Endothelial cell of hepatic sinusoid (primary cell): ENCODE data around the gene C12orf56.
"Not testable (repeated sequence)": the region's sequence is repeated elsewhere in the genome, so short reads cannot be mapped to it uniquely, and the experiment has no call there.

Experiments
- in situ Hi-C: cut with HindIII; loops from 2 replicates; pipeline ENCODE4 v1.10.0; 2017; ENCODE audit warnings: low sequenced_read_pairs

Gene C12orf56

GRCh38 chr12:64387197-64387816 is 3.3 kb downstream of the C12orf56 start:
- in situ Hi-C loops = no loop called here

- in situ Hi-C loops = no loop called here
Observed at GRCh38 chr12:64385468-64385867, 5.1 kb downstream of the C12orf56 start.

GRCh38 chr12:64385019-64385418 is 5.5 kb downstream of the C12orf56 start:
- in situ Hi-C loops = no loop called here

DNA sequence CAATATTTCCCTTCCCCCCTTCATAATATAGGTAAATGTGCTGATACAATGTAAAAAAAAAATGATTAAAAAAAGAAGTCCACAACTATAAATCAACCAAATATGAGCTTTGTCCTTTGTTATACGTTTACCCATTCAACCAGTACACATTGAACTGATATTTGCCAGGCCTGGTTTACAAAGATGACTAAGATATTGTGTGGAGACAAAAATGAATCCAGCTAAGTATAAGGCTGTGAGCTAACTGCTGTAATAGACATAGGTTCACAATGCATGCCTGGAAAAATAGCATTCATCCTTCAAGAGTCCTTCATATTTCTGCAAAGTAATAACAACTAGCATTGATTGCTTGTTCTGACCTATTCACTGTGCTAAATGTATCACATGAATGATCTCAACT is 6.9 kb downstream of the C12orf56 start:
- in situ Hi-C loops = no loop called here

DNA sequence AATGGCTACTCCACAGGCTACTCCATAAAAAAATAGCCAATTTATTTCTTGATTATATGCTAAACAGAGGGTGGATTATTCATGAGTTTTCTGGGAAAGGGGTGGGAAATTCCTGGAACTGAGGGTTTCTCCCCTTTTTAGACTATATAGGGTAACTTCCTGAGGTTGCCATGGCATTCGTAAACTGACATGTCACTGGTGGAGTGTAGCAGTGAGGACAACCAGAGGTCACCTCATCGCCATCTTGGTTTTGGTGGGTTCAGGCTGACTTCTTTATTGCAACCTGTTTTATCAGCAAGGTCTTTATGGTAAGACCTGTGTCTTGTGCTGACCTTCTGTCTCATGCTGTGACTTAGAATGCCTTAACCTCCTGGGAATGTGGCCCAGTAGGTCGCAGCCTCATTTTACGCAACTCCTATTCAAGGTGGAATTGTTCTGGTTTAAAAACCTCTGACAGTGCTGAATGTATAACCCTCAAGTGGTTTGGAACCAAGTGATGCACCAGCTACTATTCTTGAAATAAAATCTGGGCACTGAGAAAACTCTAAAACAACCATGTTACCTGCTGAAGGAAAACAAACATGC is 27.7 kb downstream of the C12orf56 start:
- in situ Hi-C loops = no loop called here

DNA sequence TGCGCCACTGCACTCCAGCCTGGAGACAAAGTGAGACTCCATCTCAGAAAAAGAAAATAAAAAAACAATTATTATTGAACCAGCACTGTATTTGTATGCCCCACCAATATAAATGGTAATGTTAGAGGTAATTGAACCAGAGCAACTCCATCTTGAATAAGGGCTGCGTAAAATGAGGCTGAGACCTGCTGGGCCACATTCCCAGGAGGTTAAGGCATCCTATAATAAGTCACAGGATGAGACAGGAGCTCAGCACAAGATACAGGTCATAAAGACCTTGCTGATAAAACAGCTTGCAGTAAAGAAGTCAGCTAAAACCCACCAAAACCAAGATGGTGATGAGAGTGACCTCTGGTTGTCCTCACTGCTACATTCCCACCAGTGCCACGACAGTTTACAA is 29.4 kb downstream of the C12orf56 start:
- in situ Hi-C loops = not testable (repeated sequence)

DNA sequence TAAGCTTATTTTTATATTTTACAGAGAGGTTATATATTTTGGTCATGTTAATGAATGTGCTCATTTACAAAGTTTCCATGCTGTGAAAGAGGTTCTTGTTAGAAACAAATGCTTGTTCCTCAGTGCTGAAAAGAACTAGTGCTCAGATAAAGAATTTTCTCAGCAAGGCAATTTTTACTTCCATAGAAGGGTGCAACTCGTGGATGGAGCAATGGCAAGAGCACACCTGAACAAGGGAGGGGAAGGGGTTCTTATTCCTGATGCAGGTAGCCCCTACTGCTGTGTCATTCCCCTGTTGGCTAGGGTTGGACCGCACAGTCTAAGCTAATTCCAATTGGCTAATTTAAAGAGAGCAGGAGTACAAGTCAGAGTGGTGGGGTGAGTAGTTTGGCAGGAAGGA is 34.3 kb downstream of the C12orf56 start:
- in situ Hi-C loops = not testable (repeated sequence)

DNA sequence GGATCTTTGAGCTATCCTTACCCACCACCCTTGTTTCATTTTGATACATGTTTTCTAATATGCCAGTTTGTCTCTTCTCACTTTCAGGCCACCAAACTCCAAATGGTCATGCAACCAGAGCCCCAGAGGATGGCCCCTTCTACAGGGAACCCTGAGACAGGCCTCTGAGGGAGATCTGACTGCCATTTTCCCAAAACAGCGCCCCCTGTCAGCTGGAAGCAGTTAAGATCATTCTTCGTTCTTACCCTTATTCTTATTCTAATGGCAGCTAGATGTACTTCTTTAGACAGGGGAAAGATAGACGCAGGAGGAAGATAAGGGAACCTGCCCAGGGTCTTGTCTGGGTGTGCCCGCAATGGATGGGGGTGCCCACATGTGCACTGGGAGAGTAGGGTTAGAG is 38.4 kb downstream of the C12orf56 start:
- in situ Hi-C loops = no loop called here

DNA sequence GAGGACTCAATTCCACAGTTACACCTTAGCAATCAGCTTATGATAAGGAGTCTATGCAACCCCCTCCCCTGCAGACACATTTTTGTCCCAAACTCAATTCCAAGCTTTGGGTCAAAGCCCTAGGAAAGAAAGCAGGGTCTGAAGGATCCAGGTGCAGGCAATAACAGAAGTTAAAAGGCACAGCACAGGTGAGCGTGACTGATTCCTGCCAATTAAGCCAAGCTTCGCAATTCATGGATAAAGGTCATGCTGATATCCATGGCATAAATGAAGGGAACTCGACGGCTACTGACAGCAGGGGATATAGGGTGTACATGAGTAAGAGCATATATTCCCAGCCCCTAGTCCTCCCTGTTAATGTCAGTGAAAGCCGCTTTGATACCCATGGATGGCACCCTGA is 39.3 kb downstream of the C12orf56 start:
- in situ Hi-C loops = no loop called here

GRCh38 chr12:64347630-64348029 is 42.9 kb downstream of the C12orf56 start:
- in situ Hi-C loops = no loop called here

GRCh38 chr12:64344631-64345030 is 45.9 kb downstream of the C12orf56 start:
- in situ Hi-C loops = not testable (repeated sequence)

GRCh38 chr12:64340546-64340945 is 50.0 kb downstream of the C12orf56 start:
- in situ Hi-C loops = not testable (repeated sequence)

GRCh38 chr12:64335886-64336466 is 54.6 kb downstream of the C12orf56 start:
- in situ Hi-C loops = no loop called here

DNA sequence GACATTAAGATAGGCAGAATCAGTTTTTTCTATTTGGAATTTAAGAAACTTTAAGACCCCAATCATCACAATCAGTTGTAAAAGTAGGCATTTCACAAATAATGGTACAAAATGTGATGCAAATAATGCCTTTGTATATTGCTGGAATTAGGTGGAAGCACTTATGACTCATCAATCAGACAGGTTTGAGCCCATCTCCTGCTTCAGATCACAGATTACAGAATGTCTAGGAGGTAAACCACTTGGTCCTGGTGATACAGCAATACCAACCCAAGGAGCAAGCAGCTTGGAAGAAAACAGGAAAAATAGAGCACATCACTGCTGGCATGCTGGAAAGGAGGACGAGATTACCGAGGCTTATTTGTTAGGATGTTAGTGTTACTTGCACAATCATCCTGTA is 57.6 kb downstream of the C12orf56 start:
- in situ Hi-C loops = no loop called here

DNA sequence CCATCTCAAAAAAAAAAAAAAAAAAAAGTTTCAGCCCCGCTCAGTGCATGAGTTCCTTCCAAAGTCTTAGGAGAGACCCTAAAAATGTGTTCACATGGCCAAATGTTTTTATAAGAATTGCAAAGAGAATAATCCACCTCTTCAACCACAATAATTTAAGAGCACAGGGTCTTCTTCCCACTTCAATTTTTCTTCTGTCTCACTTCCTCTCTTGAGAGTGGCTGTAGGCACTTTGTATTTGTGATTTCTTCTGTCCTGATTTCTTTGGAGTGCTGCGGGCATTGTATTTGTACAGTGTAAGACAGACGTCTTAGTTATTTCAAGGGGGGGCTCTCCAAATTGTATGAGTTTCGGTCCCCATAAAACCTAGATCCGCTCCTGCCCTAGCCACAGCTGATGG is 58.3 kb downstream of the C12orf56 start:
- in situ Hi-C loops = no loop called here

DNA sequence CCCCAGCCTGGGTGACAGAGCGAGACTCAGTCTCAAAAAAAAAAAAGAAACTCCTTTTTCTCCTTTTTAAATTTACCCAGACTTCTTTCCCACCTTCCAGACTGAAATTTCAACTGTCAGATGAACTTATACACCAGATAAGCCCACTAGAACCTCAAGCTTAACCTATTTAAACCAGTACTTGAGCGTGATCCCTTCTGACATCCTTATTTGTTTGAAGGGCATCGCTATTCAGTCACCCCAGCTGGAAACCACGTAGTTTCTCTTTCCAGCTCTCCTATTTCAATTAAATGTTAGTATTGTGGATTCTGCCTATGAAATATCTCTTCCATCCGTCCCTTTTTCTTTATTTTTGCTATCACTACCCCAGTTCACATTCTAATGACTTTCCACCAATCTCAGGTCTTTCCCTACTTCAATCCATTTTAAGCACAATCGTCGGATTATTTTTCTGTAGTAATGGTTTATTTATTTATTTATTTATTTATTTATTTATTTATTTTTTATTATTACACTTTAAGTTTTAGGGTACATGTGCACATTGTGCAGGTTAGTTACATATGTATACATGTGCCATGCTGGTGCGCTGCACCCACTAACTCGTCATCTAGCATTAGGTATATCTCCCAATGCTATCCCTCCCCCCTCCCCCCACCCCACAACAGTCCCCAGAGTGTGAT is 61.4 kb downstream of the C12orf56 start:
- in situ Hi-C loops = not testable (repeated sequence)

GRCh38 chr12:64325055-64325454 is 65.5 kb downstream of the C12orf56 start:
- in situ Hi-C loops = no loop called here

- in situ Hi-C loops = no loop called here
Observed at GRCh38 chr12:64323476-64324225, 66.9 kb downstream of the C12orf56 start.

DNA sequence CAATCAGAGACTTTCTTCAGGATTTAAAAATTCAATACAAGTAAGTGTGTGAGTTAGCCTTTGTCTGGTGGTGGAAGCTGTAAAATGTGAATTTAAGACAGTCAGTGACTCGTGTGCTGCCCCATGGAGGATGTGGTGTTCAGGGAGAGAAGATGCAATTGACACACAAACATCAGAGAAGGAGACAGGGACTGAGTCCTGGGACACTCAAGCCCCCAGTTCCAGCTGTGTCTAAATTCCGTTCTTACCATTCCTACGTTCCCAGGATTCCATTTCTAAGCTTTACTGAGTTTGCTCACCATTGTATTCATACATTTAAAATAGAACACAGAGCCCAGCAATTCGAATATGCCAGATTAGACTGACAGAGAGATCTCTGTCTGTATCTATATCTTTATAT is 67.6 kb downstream of the C12orf56 start:
- in situ Hi-C loops = no loop called here

- in situ Hi-C loops = no loop called here
Observed at GRCh38 chr12:64320611-64321010, 69.9 kb downstream of the C12orf56 start.

DNA sequence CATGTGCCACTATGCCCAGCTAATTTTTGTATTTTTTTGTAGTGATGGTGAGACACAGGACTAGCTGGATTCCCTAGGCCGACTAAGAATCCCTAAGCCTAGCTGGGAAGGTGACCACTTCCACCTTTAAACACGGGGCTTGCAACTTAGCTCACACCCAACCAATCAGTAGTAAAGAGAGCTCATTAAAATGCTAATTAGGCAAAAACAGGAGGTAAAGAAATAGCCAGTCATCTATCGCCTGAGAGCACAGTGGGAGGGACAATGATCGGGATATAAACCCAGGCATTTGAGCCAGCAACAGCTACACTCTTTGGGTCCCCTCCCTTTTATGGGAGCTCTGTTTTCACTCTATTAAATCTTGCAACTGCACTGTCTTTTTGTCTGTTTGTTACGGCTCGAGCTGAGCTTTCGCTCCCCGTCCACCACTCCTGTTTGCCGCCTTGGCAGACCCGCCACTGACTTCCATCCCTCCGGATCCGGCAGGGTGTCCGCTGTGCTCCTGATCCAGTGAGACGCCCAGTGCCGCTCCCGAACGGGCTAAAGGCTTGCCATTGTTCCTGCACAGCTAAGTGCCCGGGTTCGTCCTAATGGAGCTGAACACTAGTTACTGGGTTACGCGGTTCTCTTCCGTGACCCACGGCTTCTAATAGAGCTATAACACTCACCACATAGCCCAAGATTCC is 70.9 kb downstream of the C12orf56 start:
- in situ Hi-C loops = not testable (repeated sequence)
